ENCODE measurements around the gene ELANE. TPM values are rescaled to one million over a fixed set of nuclear protein-coding genes. Genes with fewer than 3 reads are reported as not detected.
"Not testable (repeated sequence)": the region's sequence is repeated elsewhere in the genome, so short reads cannot be mapped to it uniquely, and the experiment has no call there.

ELANE gene
- total RNA-seq, 2 experiments from 2014 or later = not detected

DNA sequence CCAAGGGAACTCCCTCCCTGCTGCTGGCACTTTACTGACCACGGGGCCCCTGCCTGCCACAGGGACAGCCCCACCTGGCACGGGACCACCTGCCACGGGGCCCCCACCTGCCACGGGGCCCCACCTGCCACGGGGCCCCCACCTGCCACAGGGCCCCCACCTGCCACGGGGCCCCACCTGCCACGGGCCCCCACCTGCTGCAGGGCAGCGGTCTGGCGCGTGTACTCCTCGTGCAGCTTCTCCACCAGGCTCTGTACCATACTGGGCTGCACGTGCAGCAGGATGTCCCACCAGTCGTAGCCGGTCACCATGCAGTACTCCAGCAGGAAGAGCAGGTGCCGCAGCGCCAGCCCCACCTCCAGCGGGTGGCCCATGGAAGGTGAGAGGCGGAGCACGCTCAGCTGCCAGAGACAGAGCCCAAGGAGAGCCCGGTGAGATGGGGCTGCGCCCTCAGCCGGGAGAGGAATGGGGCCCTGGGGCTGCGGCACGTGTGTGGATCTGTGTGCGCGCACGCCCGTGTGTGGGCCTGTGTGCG is 24.7 kb downstream of the ELANE start:
- H3K27ac ChIP-seq (ENCODE audit: low read depth, low read length, poor library complexity, severe bottlenecking) = no peak overlapping the region
- BruUV-seq (replicated peaks) = no TSS peak
- no peaks in the 10 kb centered on the region for H3K9me2 ChIP-seq (ENCODE audit: insufficient read depth, low read length)
- no peaks in the 10 kb centered on the region for H3K9me3 ChIP-seq (ENCODE audit: low read length)
- ChIA-PET CTCF (ENCODE audit: unreplicated experiment) (interaction anchor here (0.6 kb wide), 1 partner anchor 272 kb away, joined by 4 read pairs; no protein-coding TSS in a partner anchor), POLR2A (no interaction called here)
- H3K4me3 ChIP-seq (ENCODE audit: low read depth, low read length, poor library complexity, severe bottlenecking) = no peak overlapping the region
- intact Hi-C loops (cut with micrococcal nuclease; ENCODE audit: unreplicated experiment) = no loop called here
- peaks cover 9% of the 10 kb centered on the region for H3K4me1 ChIP-seq (ENCODE audit: insufficient read depth, low read length, poor library complexity, severe bottlenecking)
- H3K36me3 ChIP-seq (ENCODE audit: insufficient read depth, low read length) = peaks cover 21% of the 10 kb centered on the region
- DNase-seq (ENCODE audit: low spot score) = no peak
- H3K4me2 ChIP-seq (ENCODE audit: low read length) = no peak overlapping the region
- TF ChIP-seq, protein P1, sequence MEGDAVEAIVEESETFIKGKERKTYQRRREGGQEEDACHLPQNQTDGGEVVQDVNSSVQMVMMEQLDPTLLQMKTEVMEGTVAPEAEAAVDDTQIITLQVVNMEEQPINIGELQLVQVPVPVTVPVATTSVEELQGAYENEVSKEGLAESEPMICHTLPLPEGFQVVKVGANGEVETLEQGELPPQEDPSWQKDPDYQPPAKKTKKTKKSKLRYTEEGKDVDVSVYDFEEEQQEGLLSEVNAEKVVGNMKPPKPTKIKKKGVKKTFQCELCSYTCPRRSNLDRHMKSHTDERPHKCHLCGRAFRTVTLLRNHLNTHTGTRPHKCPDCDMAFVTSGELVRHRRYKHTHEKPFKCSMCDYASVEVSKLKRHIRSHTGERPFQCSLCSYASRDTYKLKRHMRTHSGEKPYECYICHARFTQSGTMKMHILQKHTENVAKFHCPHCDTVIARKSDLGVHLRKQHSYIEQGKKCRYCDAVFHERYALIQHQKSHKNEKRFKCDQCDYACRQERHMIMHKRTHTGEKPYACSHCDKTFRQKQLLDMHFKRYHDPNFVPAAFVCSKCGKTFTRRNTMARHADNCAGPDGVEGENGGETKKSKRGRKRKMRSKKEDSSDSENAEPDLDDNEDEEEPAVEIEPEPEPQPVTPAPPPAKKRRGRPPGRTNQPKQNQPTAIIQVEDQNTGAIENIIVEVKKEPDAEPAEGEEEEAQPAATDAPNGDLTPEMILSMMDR (conservative IDR thresholded peaks at IDR 0.05; ENCODE audit: low read length) = no peak
- TF ChIP-seq EZH2phosphoT487 (IDR thresholded peaks at IDR 0.05; ENCODE audit: borderline replicate concordance, low read depth, low read length) = no peak
- no peaks in the 10 kb centered on the region for H4K20me1 ChIP-seq (ENCODE audit: insufficient read depth, low read length)
- H3K79me2 ChIP-seq (ENCODE audit: insufficient read depth, low read depth, low read length) = no peaks in the 10 kb centered on the region
- H2AFZ ChIP-seq (ENCODE audit: low read length) = no peak overlapping the region

DNA sequence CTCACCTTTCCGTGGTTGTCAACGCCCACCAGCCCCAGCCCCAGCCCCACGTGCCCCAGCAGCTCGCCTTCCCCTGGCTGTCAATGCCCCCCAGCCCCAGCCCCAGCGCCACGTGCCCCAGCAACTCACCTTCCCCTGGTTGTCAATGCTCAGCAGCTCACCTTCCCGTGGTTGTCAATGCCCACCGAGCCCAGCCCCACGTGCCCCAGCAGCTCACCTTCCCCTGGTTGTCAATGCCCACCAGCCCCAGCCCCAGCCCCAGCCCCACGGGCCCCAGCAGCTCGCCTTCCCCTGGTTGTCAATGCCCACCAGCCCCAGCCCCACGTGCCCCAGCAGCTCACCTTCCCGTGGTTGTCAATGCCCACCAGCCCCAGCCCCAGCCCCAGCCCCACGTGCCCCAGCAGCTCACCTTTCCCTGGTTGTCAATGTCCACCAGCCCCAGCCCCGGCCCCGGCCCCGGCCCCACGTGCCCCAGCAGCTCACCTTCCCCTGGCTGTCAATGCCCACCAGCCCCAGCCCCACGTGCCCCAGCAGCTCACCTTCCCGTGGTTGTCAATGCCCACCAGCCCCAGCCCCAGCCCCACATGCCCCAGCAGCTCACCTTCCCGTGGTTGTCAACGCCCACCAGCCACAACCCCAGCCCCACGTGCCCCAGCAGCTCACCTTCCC is 26.0 kb downstream of the ELANE start:
- BruUV-seq (replicated peaks); H3K4me2 ChIP-seq (ENCODE audit: low read length); H3K9me2 ChIP-seq (ENCODE audit: insufficient read depth, low read length); H3K27ac ChIP-seq (ENCODE audit: low read depth, low read length, poor library complexity, severe bottlenecking); H3K79me2 ChIP-seq (ENCODE audit: insufficient read depth, low read depth, low read length); H3K4me1 ChIP-seq (ENCODE audit: insufficient read depth, low read length, poor library complexity, severe bottlenecking); intact Hi-C loops (cut with micrococcal nuclease; ENCODE audit: unreplicated experiment); H4K20me1 ChIP-seq (ENCODE audit: insufficient read depth, low read length); CTCF ChIA-PET (ENCODE audit: unreplicated experiment); H3K4me3 ChIP-seq (ENCODE audit: low read depth, low read length, poor library complexity, severe bottlenecking); H2AFZ ChIP-seq (ENCODE audit: low read length); H3K9me3 ChIP-seq (ENCODE audit: low read length); DNase-seq (ENCODE audit: low spot score): not testable (repeated sequence)
- POLR2A ChIA-PET = interaction anchor here (0.7 kb wide), 1 partner anchor 27 kb away, joined by 6 read pairs; no protein-coding TSS in a partner anchor
- peaks cover 33% of the 10 kb centered on the region for H3K36me3 ChIP-seq (ENCODE audit: insufficient read depth, low read length)

DNA sequence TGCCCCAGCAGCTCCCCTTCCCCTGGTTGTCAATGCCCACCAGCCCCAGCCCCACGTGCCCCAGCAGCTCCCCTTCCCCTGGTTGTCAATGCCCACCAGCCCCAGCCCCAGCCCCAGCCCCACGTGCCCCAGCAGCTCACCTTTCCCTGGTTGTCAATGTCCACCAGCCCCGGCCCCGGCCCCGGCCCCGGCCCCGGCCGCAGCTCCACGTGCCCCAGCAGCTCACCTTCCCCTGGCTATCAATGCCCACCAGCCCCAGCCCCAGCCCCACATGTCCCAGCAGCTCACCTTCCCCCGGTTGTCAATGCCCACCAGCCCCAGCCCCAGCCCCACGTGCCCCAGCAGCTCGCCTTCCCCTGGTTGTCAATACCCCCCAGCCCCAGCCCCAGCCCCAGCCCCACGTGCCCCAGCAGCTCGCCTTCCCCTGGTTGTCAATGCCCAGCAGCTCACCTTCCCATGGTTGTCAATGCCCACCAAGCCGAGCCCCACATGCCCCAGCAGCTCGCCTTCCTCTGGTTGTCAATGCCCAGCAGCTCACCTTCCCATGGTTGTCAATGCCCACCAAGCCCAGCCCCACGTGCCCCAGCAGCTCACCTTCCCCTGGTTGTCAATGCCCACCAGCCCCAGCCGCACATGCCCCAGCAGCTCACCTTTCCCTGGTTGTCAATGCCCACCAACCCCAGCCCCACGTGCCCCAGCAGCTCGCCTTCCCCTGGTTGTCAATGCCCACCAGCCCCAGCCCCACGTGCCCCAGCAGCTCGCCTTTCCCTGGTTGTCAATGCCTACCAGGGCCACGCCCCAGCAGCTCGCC is 26.9 kb downstream of the ELANE start:
- H3K27ac ChIP-seq (ENCODE audit: low read depth, low read length, poor library complexity, severe bottlenecking); DNase-seq (ENCODE audit: low spot score); H3K9me3 ChIP-seq (ENCODE audit: low read length); H3K4me2 ChIP-seq (ENCODE audit: low read length); H3K9me2 ChIP-seq (ENCODE audit: insufficient read depth, low read length); H4K20me1 ChIP-seq (ENCODE audit: insufficient read depth, low read length); BruUV-seq (replicated peaks); H2AFZ ChIP-seq (ENCODE audit: low read length); intact Hi-C loops (cut with micrococcal nuclease; ENCODE audit: unreplicated experiment); H3K4me1 ChIP-seq (ENCODE audit: insufficient read depth, low read length, poor library complexity, severe bottlenecking); H3K4me3 ChIP-seq (ENCODE audit: low read depth, low read length, poor library complexity, severe bottlenecking); H3K79me2 ChIP-seq (ENCODE audit: insufficient read depth, low read depth, low read length): not testable (repeated sequence)
- peaks cover 41% of the 10 kb centered on the region for H3K36me3 ChIP-seq (ENCODE audit: insufficient read depth, low read length)
- ChIA-PET CTCF (ENCODE audit: unreplicated experiment) (interaction anchor here (0.5 to 0.6 kb wide), 2 partner anchors 48 to 249 kb away, joined by 3 to 6 read pairs; no protein-coding TSS in a partner anchor), POLR2A (interaction anchor here (1.2 kb wide), 1 partner anchor 15 kb away, joined by 3 read pairs; the partner anchor contains the start of gene RNU6-9)

Data from OCI-LY7 (cell line).